Measurements from ENCODE around the gene WDR82.

DNA sequence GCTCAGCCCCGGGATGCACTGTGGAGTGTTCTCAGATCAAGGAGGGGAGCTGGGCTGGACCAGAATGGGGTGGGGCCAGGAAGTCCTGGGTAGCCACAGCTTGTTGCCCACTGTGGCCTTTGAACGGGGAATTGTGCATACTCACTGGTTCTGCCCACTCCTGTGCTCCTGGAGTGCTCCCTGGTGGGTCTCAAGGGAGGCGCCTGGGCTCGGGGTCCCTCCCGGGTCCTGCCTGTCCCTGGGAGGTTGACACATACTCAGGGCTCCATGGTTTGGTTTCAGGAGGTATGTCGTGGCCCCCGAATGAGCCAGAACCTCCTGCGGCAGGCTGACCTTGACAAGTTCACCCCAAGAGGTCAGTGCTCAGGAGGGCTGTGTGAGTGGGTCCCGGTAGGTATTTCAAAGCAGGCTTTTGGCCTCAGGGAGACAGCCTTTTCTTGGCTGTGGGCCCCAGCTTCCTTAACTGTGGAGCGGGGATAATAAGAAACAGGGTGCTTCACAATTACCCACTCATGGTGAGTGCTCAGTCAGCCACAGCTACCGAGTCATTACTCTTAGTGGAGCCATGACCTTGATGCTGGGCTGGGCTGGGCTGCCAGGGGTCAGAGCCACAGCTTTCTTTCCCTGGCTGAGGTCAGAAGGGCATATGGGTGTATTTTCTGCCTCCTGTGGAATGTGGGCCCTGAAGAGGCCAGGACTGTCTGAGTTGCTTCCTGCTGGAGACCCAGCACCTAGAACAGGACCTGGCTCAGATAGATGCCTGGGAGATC is 45.3 kb upstream of the WDR82 start:
- TF ChIP-seq, protein P1, sequence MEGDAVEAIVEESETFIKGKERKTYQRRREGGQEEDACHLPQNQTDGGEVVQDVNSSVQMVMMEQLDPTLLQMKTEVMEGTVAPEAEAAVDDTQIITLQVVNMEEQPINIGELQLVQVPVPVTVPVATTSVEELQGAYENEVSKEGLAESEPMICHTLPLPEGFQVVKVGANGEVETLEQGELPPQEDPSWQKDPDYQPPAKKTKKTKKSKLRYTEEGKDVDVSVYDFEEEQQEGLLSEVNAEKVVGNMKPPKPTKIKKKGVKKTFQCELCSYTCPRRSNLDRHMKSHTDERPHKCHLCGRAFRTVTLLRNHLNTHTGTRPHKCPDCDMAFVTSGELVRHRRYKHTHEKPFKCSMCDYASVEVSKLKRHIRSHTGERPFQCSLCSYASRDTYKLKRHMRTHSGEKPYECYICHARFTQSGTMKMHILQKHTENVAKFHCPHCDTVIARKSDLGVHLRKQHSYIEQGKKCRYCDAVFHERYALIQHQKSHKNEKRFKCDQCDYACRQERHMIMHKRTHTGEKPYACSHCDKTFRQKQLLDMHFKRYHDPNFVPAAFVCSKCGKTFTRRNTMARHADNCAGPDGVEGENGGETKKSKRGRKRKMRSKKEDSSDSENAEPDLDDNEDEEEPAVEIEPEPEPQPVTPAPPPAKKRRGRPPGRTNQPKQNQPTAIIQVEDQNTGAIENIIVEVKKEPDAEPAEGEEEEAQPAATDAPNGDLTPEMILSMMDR (IDR thresholded peaks at IDR 0.05), result no peak
- TF ChIP-seq POLR2A (IDR thresholded peaks at IDR 0.05) (no peak), POLR2AphosphoS5 (IDR thresholded peaks at IDR 0.05) (no peak)
